WERI-Rb-1 (cell line): Measurements from ENCODE around the gene SRGAP1.

ENCODE experiments used
- DNase-seq: peaks from one replicate; pipeline ENCODE4 v3.0.0-alpha.2; 2020
- H3K27ac ChIP-seq: fragments of 250-450 bp; sonication (Bioruptor Pico); 2 replicates; pipeline ENCODE4 v1.5.1; 2020; ENCODE audit warnings: mild to moderate bottlenecking, moderate library complexity
- H3K27me3 ChIP-seq: fragments of 250-450 bp; sonication (Bioruptor Pico); 2 replicates; pipeline ENCODE4 v1.5.1; 2021; ENCODE audit warnings: mild to moderate bottlenecking, low read depth, moderate library complexity; ENCODE audit not compliant: insufficient read depth, severe bottlenecking
- H3K36me3 ChIP-seq: fragments of 250-450 bp; sonication (Bioruptor Pico); 2 replicates; pipeline ENCODE4 v1.5.1; 2020; ENCODE audit warnings: mild to moderate bottlenecking, moderate library complexity
- H3K4me3 ChIP-seq: 2 replicates; pipeline ENCODE4 v1.5.1; 2011; ENCODE audit warnings: low read depth, mild to moderate bottlenecking, control low read depth, low read length
- H3K9me3 ChIP-seq: fragments of 250-450 bp; sonication (Bioruptor Pico); 2 replicates; pipeline ENCODE4 v1.5.1; 2021; ENCODE audit warnings: mild to moderate bottlenecking, moderate library complexity; ENCODE audit not compliant: severe bottlenecking
- TF ChIP-seq, protein P1 (sequence below): IDR thresholded peaks from 2 replicates; pipeline ENCODE4 v1.5.1; 2011; ENCODE audit warnings: low read depth, mild to moderate bottlenecking, control low read depth, inconsistent platforms, low read length

SRGAP1 gene

GRCh38 chr12:64184216-64184615, 339.7 kb downstream of the SRGAP1 start:
- H3K27ac ChIP-seq: no peak overlapping the region
- H3K27me3 ChIP-seq: no peaks in the 10 kb centered on the region
- DNase-seq: no peak
- H3K36me3 ChIP-seq: no peaks in the 10 kb centered on the region
- H3K4me3 ChIP-seq: no peak overlapping the region
- TF ChIP-seq, protein P1, sequence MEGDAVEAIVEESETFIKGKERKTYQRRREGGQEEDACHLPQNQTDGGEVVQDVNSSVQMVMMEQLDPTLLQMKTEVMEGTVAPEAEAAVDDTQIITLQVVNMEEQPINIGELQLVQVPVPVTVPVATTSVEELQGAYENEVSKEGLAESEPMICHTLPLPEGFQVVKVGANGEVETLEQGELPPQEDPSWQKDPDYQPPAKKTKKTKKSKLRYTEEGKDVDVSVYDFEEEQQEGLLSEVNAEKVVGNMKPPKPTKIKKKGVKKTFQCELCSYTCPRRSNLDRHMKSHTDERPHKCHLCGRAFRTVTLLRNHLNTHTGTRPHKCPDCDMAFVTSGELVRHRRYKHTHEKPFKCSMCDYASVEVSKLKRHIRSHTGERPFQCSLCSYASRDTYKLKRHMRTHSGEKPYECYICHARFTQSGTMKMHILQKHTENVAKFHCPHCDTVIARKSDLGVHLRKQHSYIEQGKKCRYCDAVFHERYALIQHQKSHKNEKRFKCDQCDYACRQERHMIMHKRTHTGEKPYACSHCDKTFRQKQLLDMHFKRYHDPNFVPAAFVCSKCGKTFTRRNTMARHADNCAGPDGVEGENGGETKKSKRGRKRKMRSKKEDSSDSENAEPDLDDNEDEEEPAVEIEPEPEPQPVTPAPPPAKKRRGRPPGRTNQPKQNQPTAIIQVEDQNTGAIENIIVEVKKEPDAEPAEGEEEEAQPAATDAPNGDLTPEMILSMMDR: no peak
- H3K9me3 ChIP-seq: no peaks in the 10 kb centered on the region

DNA sequence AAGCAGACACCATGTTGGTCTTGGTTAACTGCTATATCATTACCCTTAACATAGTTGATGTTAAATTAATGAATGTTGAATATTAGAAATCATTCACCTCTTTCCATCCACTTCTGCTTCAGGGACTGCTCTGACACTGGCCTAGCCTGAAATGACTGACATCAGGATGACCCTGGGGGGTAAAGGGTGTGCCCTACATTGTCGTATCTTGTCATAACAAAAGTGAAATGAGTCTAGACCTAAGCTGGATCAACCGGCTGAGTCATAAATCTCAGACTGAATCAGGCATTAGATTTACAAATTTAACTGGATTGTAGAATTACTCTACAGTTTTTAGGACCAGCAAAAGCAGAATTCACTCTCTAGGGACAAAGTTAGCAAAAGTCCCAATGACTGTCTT, 342.3 kb downstream of the SRGAP1 start:
- H3K9me3 ChIP-seq: no peaks in the 10 kb centered on the region
- H3K4me3 ChIP-seq: no peak overlapping the region
- H3K27ac ChIP-seq: no peak overlapping the region
- TF ChIP-seq, protein P1: no peak
- DNase-seq: no peak
- no peaks in the 10 kb centered on the region for H3K27me3 ChIP-seq
- H3K36me3 ChIP-seq: no peaks in the 10 kb centered on the region

GRCh38 chr12:64187370-64187769, 342.9 kb downstream of the SRGAP1 start:
- Histone ChIP-seq H3K4me3 (no peak overlapping the region), H3K36me3 (no peaks in the 10 kb centered on the region), H3K27me3 (no peaks in the 10 kb centered on the region), H3K27ac (no peak overlapping the region), H3K9me3 (no peaks in the 10 kb centered on the region)
- no peak for DNase-seq
- TF ChIP-seq, protein P1: no peak

DNA sequence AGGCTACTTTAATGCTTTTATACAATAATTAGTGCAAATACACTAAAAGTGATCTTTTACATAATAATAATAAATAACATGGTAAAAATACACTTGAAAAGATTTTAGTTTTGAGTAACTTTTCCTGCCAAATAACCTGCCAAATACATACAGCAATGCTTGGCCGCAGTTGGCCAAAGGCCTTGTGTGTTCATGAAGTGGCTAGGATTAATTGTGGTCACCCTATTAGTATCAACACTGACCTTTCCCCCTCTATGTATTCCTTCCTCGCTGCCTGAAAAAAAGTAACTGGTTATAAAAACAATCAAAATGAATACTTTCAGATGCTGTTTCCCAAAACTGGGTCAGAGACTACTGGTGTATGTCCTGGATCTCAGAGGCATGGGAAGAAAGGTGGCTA, 343.3 kb downstream of the SRGAP1 start:
- TF ChIP-seq, protein P1: no peak
- H3K4me3 ChIP-seq: no peak overlapping the region
- H3K9me3 ChIP-seq: no peaks in the 10 kb centered on the region
- no peak for DNase-seq
- no peak overlapping the region for H3K27ac ChIP-seq
- H3K36me3 ChIP-seq: no peaks in the 10 kb centered on the region
- H3K27me3 ChIP-seq: no peaks in the 10 kb centered on the region

- no peaks in the 10 kb centered on the region for H3K36me3 ChIP-seq
- no peak for DNase-seq
- H3K27me3 ChIP-seq: no peaks in the 10 kb centered on the region
- no peaks in the 10 kb centered on the region for H3K9me3 ChIP-seq
- H3K4me3 ChIP-seq: no peak overlapping the region
- H3K27ac ChIP-seq: no peak overlapping the region
- TF ChIP-seq, protein P1: no peak
These were observed 345.0 kb downstream of the SRGAP1 start for GRCh38 chr12:64189530-64189929.

DNA sequence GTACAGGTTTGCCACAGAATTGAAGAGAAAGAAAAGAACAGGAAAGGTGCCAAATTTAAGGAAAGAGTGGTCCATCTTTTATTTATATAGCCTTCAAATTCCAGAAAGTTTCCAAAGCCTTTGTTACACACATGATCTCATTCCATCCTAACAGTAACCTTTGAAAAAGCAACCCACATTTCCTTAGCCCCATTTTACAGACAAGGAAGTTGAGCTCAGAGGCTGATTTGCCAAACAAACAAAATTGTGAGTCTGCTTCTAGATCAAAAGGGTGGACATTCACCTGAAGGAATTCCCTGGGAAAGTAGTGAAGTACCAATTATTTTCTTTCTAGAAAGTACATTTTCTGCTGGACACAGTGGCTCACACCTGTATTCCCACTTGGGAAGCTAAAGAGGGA, 345.6 kb downstream of the SRGAP1 start:
- Histone ChIP-seq H3K36me3 (no peaks in the 10 kb centered on the region), H3K9me3 (no peaks in the 10 kb centered on the region), H3K27me3 (no peaks in the 10 kb centered on the region), H3K4me3 (no peak overlapping the region), H3K27ac (no peak overlapping the region)
- TF ChIP-seq, protein P1: no peak
- DNase-seq: no peak
